Measurements from ENCODE around the gene TRIML1.
A peak's percentile ranks its signal among the peaks of the same experiment; 100 is the strongest.

Gene TRIML1

DNA sequence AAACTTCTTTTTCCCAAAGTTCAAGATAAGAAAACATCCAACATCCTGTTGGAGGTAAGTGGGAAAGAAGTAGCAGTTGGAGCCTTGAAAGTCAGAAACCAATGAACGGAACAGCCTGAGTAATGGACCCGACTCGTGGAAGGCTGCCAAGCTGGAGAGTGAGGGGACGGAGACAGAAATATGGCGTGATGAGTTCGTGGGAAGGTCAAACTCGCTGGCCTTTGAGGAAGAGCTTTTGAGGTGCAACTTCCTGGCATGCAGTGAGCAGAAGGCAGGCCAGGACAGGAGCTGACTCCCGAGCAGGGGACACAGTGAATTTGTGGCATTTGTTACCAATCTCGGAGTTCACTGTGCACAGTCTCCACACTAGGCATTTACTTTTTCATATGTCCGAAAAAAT, 1.0 kb upstream of the TRIML1 start:
- Histone ChIP-seq H2BK15ac (ENCODE audit: low read length) (no peak overlapping the region), H3K18ac (ENCODE audit: low read length) (peak overlapping the region; percentile 31), H3K27ac (replicated peaks; ENCODE audit: low read length) (peak overlapping the region; percentile 11), H2AK5ac (ENCODE audit: low read depth, low read length) (peak overlapping the region; percentile 36), H3K27me3 (ENCODE audit: control insufficient read depth in 3 of 3, insufficient read depth in 3 of 3, low read depth in 1 of 3, low read length in 3 of 3) (no peaks in the 10 kb centered on the region), H3K23ac (ENCODE audit: low read depth, low read length, poor library complexity) (no peak overlapping the region), H4K8ac (ENCODE audit: low read depth, low read length) (no peak overlapping the region), H3K14ac (ENCODE audit: low read length) (no peak overlapping the region), H3K36me3 (replicated peaks in 1 of 2; ENCODE audit: control insufficient read depth in 2 of 2, insufficient read depth in 2 of 2, low read length in 2 of 2) (peaks cover 0 to 2% of the 10 kb centered on the region in 2 donors), H3K79me1 (ENCODE audit: low read depth, low read length) (no peaks in the 10 kb centered on the region), H4K91ac (ENCODE audit: low read depth, low read length, poor library complexity) (no peak overlapping the region), H2BK120ac (ENCODE audit: low read depth, low read length) (no peak overlapping the region), H2BK12ac (ENCODE audit: low read length) (no peak overlapping the region), H3K4me1 (ENCODE audit: control insufficient read depth in 2 of 2, insufficient read depth in 1 of 2, low read depth in 1 of 2, low read length in 2 of 2) (no peaks in the 10 kb centered on the region), H3K4me3 (ENCODE audit: low read length in 2 of 2) (no peak overlapping the region), H3K9ac (ENCODE audit: low read depth, low read length, poor library complexity) (no peak overlapping the region), H2AFZ (ENCODE audit: low read length) (no peak overlapping the region), H3K4ac (ENCODE audit: low read length) (no peak overlapping the region), H2BK5ac (ENCODE audit: low read length) (no peak overlapping the region), H3K9me3 (replicated peaks in 1 of 2; ENCODE audit: control insufficient read depth in 2 of 2, insufficient read depth in 1 of 2, low read depth in 1 of 2, low read length in 2 of 2) (peaks cover 0 to 2% of the 10 kb centered on the region in 2 donors), H3K4me2 (ENCODE audit: insufficient read depth, low read length, poor library complexity, severe bottlenecking) (no peak overlapping the region)
- DNase-seq (ENCODE audit: low spot score), result no peak
- no CpG with 5 or more reads among the region's 10 CpGs for WGBS, 2 donors (ENCODE audit: extremely low coverage in 2 of 2, insufficient read length in 2 of 2, insufficient replicate concordance in 1 of 2)

DNA sequence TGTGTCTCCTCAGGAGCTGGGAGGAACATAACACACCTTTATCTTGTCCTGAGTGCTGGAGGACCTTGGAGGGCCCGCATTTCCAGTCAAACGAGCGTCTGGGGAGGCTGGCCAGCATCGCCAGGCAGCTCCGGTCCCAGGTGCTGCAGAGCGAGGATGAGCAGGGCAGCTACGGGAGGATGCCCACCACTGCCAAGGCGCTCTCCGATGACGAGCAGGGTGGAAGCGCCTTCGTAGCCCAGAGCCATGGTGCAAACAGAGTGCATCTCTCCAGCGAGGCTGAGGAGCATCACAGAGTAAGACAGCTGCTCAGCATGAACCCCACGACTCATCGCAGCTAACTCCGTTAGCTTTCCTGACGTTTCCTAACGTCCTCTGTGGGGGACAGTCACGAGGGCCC, 430 bp downstream of the TRIML1 start:
- no peaks in the 10 kb centered on the region for H3K27me3 ChIP-seq (ENCODE audit: control insufficient read depth in 3 of 3, insufficient read depth in 3 of 3, low read depth in 1 of 3, low read length in 3 of 3)
- peaks cover 0 to 2% of the 10 kb centered on the region in 2 donors for H3K9me3 ChIP-seq (replicated peaks in 1 of 2; ENCODE audit: control insufficient read depth in 2 of 2, insufficient read depth in 1 of 2, low read depth in 1 of 2, low read length in 2 of 2)
- H3K36me3 ChIP-seq (replicated peaks in 1 of 2; ENCODE audit: control insufficient read depth in 2 of 2, insufficient read depth in 2 of 2, low read length in 2 of 2), result peaks cover 0 to 2% of the 10 kb centered on the region in 2 donors
- WGBS, 2 donors (ENCODE audit: extremely low coverage in 2 of 2, insufficient read length in 2 of 2, insufficient replicate concordance in 1 of 2), result no CpG with 5 or more reads among the region's 19 CpGs
- no peak overlapping the region for H2BK5ac ChIP-seq (ENCODE audit: low read length)
- H2BK15ac ChIP-seq (ENCODE audit: low read length), result no peak overlapping the region
- H3K4ac ChIP-seq (ENCODE audit: low read length), result no peak overlapping the region
- no peak for DNase-seq (ENCODE audit: low spot score)
- H2AFZ ChIP-seq (ENCODE audit: low read length), result no peak overlapping the region
- H3K18ac ChIP-seq (ENCODE audit: low read length), result peak overlapping the region; percentile 57
- peak overlapping the region; percentile 43 for H4K8ac ChIP-seq (ENCODE audit: low read depth, low read length)
- H2BK12ac ChIP-seq (ENCODE audit: low read length), result peak overlapping the region; percentile 94
- H2AK5ac ChIP-seq (ENCODE audit: low read depth, low read length), result peak overlapping the region; percentile 81
- peak overlapping the region; percentile 89 for H3K23ac ChIP-seq (ENCODE audit: low read depth, low read length, poor library complexity)
- no peak overlapping the region for H3K27ac ChIP-seq (replicated peaks; ENCODE audit: low read length)
- H3K14ac ChIP-seq (ENCODE audit: low read length), result peak overlapping the region; percentile 97
- H2BK120ac ChIP-seq (ENCODE audit: low read depth, low read length), result no peak overlapping the region
- peak overlapping the region in 1 of 2 donors; percentile 70 for H3K4me3 ChIP-seq (ENCODE audit: low read length in 2 of 2)
- no peaks in the 10 kb centered on the region for H3K79me1 ChIP-seq (ENCODE audit: low read depth, low read length)
- H3K9ac ChIP-seq (ENCODE audit: low read depth, low read length, poor library complexity), result no peak overlapping the region
- peak overlapping the region; percentile 72 for H4K91ac ChIP-seq (ENCODE audit: low read depth, low read length, poor library complexity)
- H3K4me2 ChIP-seq (ENCODE audit: insufficient read depth, low read length, poor library complexity, severe bottlenecking), result no peak overlapping the region
- no peaks in the 10 kb centered on the region for H3K4me1 ChIP-seq (ENCODE audit: control insufficient read depth in 2 of 2, insufficient read depth in 1 of 2, low read depth in 1 of 2, low read length in 2 of 2)

DNA sequence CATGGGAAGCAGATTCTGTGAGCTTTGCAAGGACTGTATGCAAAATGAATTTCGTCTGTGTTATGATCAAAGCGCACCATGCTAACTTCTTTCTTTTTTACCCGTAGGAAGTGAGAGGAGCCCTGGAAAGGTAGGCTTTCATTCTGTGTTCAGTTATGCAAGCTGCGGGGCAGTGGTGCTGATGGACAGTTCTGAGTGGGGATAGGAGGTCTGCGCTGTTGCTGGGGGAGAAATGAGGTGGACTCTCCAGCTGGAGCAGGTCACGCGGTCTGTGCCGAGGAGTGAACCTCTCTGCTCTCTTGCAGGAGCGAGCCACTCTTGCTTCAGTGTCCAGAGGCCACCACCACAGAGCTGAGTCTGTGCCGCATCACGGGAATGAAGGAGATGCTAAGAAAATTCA, 4.5 kb downstream of the TRIML1 start:
- no peak overlapping the region for H3K9ac ChIP-seq (ENCODE audit: low read depth, low read length, poor library complexity)

DNA sequence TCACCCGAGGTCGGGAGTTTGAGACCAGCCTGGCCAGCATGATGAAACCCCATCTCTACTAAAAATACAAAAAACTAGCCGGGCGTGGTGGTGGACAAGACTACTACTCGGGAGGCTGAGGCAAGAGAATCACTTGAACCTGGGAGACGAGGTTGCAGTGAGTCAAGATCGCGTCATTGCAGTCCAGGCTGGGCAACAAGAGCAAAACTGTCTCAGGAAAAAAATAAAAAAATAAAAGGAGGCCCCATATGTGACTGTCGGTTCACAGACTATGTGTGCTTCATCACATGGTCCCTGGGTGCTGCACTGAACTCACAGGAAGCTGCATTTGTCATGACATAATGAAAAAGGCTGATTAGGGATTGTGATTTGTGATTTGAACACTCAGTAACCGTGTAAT, 6.4 kb downstream of the TRIML1 start:
- H3K4ac ChIP-seq (ENCODE audit: low read length), result no peak overlapping the region
- no peak overlapping the region for H2BK15ac ChIP-seq (ENCODE audit: low read length)
- no peak overlapping the region for H3K4me2 ChIP-seq (ENCODE audit: insufficient read depth, low read length, poor library complexity, severe bottlenecking)
- H3K79me1 ChIP-seq (ENCODE audit: low read depth, low read length), result no peaks in the 10 kb centered on the region
- H3K23ac ChIP-seq (ENCODE audit: low read depth, low read length, poor library complexity), result no peak overlapping the region
- no peak overlapping the region for H3K9ac ChIP-seq (ENCODE audit: low read depth, low read length, poor library complexity)
- H2BK120ac ChIP-seq (ENCODE audit: low read depth, low read length), result no peak overlapping the region
- H3K4me3 ChIP-seq (ENCODE audit: low read length in 2 of 2), result no peak overlapping the region
- H3K27ac ChIP-seq (replicated peaks; ENCODE audit: low read length), result no peak overlapping the region
- no peak overlapping the region for H2BK5ac ChIP-seq (ENCODE audit: low read length)
- H3K4me1 ChIP-seq (ENCODE audit: control insufficient read depth in 2 of 2, insufficient read depth in 1 of 2, low read depth in 1 of 2, low read length in 2 of 2), result no peaks in the 10 kb centered on the region
- H4K8ac ChIP-seq (ENCODE audit: low read depth, low read length), result no peak overlapping the region
- no peaks in the 10 kb centered on the region for H3K36me3 ChIP-seq (replicated peaks in 1 of 2; ENCODE audit: control insufficient read depth in 2 of 2, insufficient read depth in 2 of 2, low read length in 2 of 2)
- H3K27me3 ChIP-seq (ENCODE audit: control insufficient read depth in 3 of 3, insufficient read depth in 3 of 3, low read depth in 1 of 3, low read length in 3 of 3), result no peaks in the 10 kb centered on the region
- no CpG with 5 or more reads among the region's 10 CpGs for WGBS, 2 donors (ENCODE audit: extremely low coverage in 2 of 2, insufficient read length in 2 of 2, insufficient replicate concordance in 1 of 2)
- no peak for DNase-seq (ENCODE audit: low spot score)
- H3K14ac ChIP-seq (ENCODE audit: low read length), result no peak overlapping the region
- H4K91ac ChIP-seq (ENCODE audit: low read depth, low read length, poor library complexity), result no peak overlapping the region
- H3K18ac ChIP-seq (ENCODE audit: low read length), result no peak overlapping the region
- no peak overlapping the region for H2AK5ac ChIP-seq (ENCODE audit: low read depth, low read length)
- no peak overlapping the region for H2BK12ac ChIP-seq (ENCODE audit: low read length)
- H3K9me3 ChIP-seq (replicated peaks in 1 of 2; ENCODE audit: control insufficient read depth in 2 of 2, insufficient read depth in 1 of 2, low read depth in 1 of 2, low read length in 2 of 2), result no peaks in the 10 kb centered on the region
- no peak overlapping the region for H2AFZ ChIP-seq (ENCODE audit: low read length)

More for the DNA sequence above, 4.5 kb downstream of the TRIML1 start:
- no peak overlapping the region for H2BK120ac ChIP-seq (ENCODE audit: low read depth, low read length)
- H2BK5ac ChIP-seq (ENCODE audit: low read length), result no peak overlapping the region
- no peak overlapping the region for H3K27ac ChIP-seq (replicated peaks; ENCODE audit: low read length)
- no peaks in the 10 kb centered on the region for H3K36me3 ChIP-seq (replicated peaks in 1 of 2; ENCODE audit: control insufficient read depth in 2 of 2, insufficient read depth in 2 of 2, low read length in 2 of 2)
- no peak overlapping the region for H4K91ac ChIP-seq (ENCODE audit: low read depth, low read length, poor library complexity)
- no peak for DNase-seq (ENCODE audit: low spot score)
- H4K8ac ChIP-seq (ENCODE audit: low read depth, low read length), result no peak overlapping the region
- H3K27me3 ChIP-seq (ENCODE audit: control insufficient read depth in 3 of 3, insufficient read depth in 3 of 3, low read depth in 1 of 3, low read length in 3 of 3), result no peaks in the 10 kb centered on the region
- peaks cover 0 to 2% of the 10 kb centered on the region in 2 donors for H3K9me3 ChIP-seq (replicated peaks in 1 of 2; ENCODE audit: control insufficient read depth in 2 of 2, insufficient read depth in 1 of 2, low read depth in 1 of 2, low read length in 2 of 2)
- no peak overlapping the region for H3K18ac ChIP-seq (ENCODE audit: low read length)
- no peak overlapping the region for H3K23ac ChIP-seq (ENCODE audit: low read depth, low read length, poor library complexity)
- no peak overlapping the region for H3K14ac ChIP-seq (ENCODE audit: low read length)
- H2BK15ac ChIP-seq (ENCODE audit: low read length), result no peak overlapping the region
- H3K4me3 ChIP-seq (ENCODE audit: low read length in 2 of 2), result no peak overlapping the region
- H2AK5ac ChIP-seq (ENCODE audit: low read depth, low read length), result no peak overlapping the region
- no peaks in the 10 kb centered on the region for H3K4me1 ChIP-seq (ENCODE audit: control insufficient read depth in 2 of 2, insufficient read depth in 1 of 2, low read depth in 1 of 2, low read length in 2 of 2)
- no CpG with 5 or more reads among the region's 11 CpGs for WGBS, 2 donors (ENCODE audit: extremely low coverage in 2 of 2, insufficient read length in 2 of 2, insufficient replicate concordance in 1 of 2)
- H3K79me1 ChIP-seq (ENCODE audit: low read depth, low read length), result no peaks in the 10 kb centered on the region
- no peak overlapping the region for H3K4ac ChIP-seq (ENCODE audit: low read length)
- no peak overlapping the region for H2BK12ac ChIP-seq (ENCODE audit: low read length)
- no peak overlapping the region for H3K4me2 ChIP-seq (ENCODE audit: insufficient read depth, low read length, poor library complexity, severe bottlenecking)
- no peak overlapping the region for H2AFZ ChIP-seq (ENCODE audit: low read length)
